ENCODE data around the gene CDC42BPG.
"Not testable (repeated sequence)": the region's sequence is repeated elsewhere in the genome, so short reads cannot be mapped to it uniquely, and the experiment has no call there.

The CDC42BPG gene

GRCh38 chr11:64833198-64833502, 11.3 kb downstream of the CDC42BPG start:
- no peak for DNase-seq

- DNase-seq: no peak
Observed at GRCh38 chr11:64832467-64833197, 11.8 kb downstream of the CDC42BPG start.

DNA sequence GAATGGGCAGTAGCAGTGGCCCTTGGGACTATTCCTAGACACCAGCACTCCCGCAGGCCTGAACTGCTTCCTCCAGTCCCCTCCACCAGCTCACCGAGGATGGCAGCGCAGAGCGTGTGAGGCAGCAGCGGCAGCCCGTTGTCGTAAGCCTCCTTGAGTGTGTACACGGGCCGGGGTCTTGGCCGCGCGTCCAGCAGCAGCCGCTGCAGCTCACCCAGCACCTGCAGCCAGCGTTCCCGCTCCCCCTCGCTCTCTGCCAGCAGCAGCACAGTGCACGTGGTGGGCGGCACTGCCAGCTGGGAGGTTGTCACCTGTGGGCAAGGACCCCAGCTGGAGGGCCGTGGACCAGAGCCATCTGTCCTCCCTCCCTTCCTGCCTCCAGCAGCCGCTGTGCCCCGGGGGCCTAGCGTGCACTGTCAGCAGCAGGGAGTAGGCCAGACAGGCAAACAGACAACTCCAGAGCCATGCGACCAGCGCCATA, 13.0 kb downstream of the CDC42BPG start:
- DNase-seq: no peak

DNA sequence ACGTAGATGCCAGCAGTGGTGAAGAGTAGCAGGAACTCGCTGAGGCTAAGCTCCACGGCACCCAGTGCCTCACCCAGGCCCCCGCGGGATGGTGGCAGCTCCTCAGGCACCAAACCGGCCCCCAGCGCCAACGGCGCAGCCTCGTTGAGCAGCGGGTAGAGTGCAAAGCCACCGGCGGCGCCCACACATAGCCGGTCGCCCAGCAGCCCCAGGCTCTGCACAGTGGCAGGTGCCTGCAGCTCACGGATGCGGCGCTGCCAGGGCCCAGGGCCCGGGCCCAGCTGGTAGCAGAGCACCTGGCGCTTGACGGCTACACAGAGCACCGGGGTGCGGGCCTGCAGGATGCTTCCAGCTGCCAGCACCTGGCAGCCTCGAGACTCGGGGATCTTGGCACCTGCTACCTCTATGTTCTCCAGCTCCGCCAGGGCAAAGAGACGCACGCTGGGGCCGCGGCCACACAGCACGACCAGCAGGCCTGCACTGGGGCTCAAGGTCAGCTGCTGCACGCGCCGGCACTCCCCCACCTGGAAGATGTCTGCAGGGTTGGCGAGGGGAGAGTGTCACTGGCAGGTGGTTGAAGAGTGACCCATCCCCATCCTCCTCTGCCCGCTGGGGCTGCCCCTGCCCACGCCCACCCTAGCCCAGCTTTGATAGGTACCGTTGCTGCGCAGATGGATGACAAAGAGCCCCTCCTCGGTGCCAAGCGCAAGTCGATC, 14.8 kb downstream of the CDC42BPG start:
- DNase-seq: no peak

- DNase-seq: no peak
Observed at GRCh38 chr11:64827451-64827839, 17.0 kb downstream of the CDC42BPG start.

DNA sequence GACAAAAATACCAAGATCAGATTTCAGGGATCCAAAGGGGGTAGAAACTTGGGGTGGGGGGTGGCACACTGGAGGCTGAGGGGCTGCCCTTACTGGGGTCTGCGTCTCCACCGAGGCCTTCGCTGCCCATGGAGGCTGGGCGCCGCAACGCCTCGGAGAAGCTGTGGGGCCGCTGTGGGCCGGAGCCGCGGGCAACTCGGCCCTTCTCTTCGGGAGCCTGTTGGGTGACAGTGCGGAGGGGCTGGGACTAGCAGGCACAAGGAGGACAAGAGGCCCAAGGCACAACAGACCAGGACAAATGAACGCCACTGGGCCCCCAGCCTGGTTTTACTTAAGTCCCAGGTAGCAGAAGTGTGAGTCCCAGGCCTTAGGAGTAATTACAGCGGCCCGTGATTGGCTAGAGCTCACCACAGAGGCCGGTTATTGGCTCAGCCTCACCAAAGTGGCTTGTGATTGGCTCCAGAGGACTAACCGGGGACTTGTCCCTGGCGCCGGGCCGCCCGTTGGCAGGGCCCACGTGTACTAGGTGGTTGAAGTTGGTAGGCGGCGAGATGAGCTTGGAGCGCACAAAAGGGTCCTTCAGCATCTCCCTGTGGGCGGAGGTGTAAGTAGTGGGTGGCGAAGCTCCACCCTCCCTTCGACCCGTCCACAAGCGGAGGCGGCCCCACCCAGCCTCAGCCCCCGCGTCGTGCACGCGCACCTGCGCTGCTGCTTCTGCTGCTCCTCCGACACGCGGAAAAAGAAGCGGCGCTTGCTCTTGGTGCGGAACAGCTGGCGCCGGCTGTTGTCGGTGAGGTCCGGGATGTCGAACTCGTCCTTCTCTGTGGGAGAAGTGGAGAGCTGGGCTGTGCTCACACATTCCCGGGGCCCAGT, 17.6 kb downstream of the CDC42BPG start:
- DNase-seq: no peak

DNA sequence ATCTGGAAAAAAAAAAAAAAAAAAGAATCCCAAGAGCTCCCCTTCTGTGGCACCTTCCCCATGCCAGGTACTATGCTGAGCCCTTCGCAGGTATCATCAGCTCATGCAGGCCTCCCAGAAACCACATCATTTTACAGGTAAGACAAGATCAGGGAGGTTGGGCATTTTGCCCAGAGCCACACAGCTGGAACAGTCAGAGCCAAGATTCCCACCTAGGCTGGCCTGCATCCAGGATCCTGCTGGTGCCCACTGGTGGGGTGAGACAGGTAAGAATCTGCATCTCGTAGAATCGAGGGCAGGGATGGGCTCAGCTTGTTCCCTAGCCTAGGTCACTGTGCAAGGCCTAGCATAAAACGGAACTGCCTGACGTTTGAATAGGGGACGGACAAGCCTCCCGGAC, 18.4 kb downstream of the CDC42BPG start:
- no peak for DNase-seq

DNA sequence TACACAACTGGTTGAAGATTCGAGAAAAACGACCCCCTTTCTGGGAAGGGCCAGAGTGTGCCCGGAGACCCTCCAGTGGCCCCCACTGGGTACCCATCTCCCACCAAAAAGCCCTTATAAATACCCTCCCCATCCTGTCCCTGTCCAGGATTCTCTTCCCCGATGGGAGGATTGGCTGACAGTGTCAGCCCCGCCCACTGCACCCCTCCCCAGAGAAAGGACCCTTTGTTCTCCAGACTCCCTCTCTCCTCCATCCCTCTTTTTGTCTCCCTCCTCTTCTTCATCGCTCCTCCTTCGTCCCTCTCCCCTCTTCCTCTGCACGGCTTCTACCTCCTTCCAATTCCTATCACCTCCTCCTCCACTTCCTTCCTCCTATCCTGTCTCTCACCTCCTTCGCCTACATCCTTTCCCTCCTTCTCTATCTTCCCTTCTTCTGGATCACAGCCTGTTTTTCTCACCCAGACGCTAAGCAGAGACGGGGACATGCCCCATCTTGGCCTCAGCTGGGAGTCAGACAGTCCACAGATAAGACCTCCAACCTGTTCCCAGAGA, 20.8 kb downstream of the CDC42BPG start:
- no peak for DNase-seq

DNA sequence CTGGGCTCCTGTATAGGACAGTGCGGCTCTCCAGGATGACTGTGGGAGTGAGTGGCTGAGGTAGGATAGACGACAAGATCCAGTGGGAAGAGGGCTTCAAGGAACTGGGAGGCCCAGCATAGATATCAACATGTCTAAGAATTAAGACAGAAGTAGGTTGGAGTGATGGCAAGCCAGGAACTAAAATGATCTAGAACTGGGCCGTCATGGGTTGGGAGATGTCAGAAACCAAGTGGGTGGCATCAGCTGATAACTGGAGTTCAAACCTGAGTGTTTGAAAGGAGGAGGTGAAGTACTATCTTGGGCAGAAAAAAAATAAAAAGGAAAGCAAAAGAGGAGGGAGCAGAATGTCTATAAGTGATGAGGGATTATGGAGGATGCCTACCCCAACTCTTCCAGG, 27.0 kb downstream of the CDC42BPG start:
- no peak for DNase-seq

- DNase-seq: not testable (repeated sequence)
Observed at GRCh38 chr11:64815433-64815832, 29.0 kb downstream of the CDC42BPG start.

DNA sequence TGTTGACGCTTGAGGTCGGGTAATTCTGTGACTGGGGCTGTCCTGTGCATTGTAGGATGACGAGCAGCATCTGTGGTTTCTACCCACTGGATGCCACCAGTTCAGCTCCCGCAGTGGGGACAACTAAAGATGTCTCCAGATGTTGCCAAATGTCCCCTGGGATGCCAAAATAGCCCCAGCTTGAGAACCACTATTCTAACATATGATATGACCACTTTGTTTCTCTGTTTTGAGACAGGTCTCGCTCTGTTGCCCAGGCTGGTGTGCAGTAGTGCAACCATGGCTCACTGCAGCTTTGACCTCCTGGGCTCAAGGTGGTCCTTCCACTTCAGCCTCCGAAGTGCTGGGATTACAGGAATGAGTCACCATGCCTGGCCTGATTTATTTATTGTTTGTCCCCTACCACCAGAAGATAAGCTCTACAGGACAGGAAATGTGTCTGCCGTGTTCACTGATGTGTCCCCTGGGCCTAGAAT, 29.7 kb downstream of the CDC42BPG start:
- no peak for DNase-seq

GRCh38 chr11:64813826-64814225, 30.6 kb downstream of the CDC42BPG start:
- DNase-seq: no peak

GRCh38 chr11:64810891-64811272, 33.6 kb downstream of the CDC42BPG start:
- peak; percentile 28 for DNase-seq

DNA sequence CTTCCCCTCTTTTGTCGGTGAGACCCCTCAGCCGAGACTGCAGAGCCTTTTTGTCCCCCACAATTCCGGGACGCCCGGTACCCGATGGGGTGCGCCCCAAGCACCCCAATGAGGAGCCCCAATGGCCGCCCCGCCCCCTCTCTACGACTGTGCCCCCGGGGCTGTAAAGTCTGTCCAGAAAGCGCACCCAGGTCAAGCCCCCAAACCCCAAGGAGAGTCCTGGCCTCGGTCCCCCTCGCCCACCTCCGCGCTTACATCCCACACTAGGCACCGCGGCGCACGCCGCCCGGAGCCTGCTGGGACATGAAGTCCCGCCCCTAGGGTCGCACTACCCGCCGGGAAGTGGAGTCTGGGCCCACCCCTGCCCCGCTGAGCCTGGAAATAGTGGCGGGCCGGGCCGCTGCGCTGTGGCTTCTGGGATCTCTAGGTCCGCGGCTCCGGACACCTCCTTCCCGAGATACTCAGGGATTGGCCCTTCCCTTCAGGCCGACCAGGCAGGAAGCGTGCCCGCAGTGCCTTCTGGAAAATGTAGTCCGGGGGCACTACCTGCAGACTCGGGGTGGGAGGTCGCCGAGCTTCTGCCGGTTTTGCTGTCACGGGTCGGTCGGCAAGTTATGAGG, 34.1 kb downstream of the CDC42BPG start, which contains the start of gene MEN1:
Gene MEN1 (minus strand): TSS at position 281 of the 620 bp plus-strand sequence. CDS start 442 bp downstream, outside the sequence.
- DNase-seq: peak; percentile 59

DNA sequence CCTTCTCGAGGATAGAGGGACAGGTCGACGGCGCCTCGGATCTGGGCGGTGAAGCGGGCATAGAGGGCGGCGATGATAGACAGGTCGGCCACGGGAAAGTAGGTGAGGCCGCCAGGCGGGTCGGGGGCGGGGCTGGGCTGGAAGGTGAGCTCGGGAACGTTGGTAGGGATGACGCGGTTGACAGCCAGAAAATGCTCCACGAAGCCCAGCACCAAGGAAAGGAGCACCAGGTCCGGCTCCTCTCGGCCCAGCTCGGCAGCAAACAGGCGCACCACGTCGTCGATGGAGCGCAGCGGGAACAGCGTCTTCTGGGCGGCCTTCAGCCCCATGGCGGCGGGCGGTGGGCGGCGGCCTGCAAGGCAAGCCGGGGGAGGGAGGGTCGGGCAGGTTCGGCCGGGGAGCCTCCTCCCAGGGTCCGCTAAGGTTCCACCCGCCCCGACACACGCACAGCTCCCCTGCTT, 34.6 kb downstream of the CDC42BPG start:
- DNase-seq: peak; percentile 15

DNA sequence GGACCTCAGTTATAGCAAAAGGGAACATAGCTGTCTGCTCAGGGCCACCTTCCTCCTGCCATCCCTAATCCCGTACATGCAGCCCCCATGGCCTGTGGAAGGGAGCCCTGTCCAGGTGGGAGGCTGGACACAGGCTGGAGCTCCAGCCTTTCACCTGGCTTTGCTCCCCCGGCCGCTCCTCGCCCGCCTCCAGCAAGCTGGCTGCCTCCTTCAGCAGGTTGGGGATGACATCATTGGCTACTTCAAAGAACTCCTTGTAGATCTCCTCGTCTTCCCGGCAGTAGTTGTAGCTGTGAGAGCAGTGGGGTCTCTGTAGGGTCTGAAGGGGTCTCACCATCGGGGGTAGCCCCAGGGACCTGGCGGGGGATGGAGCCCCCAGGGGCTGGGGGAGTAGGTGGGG, 39.0 kb downstream of the CDC42BPG start:
- DNase-seq: no peak

DNA sequence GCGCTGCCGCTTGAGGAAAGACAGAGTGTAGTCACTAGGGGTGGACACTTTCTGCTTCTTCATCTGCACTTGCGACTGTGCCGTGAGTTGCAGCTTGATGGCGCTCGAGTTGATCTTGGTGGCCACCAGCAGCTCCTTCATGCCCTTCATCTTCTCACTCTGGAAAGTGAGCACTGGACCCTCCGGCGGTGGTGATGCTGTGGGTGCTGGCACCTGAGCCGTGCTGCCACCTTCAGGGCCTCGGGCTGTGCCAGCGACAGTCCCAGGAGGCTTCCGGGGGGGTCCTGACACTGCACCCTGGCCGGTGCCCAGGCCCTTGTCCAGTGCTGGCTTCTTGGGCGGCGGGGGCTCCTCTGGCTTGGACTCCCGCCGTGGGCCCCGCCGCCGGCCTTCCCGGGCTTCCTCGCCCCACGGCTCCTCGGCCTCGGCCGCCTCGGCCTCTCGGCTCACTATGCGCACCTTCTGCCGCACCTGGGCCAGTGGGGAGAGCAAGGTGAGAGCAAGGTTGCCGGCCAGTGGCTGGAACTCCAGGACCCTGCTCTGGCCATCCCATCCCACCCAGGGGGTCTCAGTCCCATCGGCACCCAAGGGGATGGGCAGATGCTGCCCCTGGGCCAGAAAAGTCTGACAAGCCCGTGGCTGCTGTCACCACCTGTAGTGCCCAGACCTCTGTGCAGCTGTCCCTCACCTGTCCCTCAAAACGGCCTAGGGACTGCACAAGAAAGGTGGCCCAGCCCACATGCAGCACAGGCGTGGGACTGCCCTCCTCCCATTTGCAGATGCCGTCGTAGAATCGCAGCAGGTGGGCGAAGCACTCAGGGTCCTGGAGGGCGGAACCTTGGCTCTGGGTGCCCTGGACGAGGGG, 39.9 kb downstream of the CDC42BPG start:
- no peak for DNase-seq

DNA sequence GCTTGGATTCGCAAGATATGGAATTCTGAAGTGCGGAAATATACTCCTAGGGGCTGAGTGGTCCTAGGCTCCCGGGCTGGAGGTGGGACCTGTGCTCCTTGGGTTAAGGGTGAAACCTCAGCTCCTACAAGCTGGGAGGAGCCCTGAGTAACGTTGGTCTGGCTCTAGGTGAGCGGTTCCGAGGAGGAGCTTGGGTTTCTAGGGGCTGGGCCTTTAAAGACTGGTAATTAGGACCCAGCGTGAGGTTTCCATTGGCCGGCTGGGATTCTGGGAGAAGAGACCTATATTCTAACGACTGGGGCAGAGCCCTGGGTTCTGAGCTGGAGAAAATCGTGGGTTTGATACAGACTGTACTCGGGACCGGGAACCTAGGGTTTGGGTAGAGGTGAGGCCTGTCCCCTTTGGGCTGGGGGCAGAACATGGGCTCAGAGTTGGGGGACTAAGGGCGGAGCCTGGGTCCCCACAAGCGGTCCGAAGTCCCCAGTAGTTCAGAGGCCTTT, 40.6 kb downstream of the CDC42BPG start:
- no peak for DNase-seq

DNA sequence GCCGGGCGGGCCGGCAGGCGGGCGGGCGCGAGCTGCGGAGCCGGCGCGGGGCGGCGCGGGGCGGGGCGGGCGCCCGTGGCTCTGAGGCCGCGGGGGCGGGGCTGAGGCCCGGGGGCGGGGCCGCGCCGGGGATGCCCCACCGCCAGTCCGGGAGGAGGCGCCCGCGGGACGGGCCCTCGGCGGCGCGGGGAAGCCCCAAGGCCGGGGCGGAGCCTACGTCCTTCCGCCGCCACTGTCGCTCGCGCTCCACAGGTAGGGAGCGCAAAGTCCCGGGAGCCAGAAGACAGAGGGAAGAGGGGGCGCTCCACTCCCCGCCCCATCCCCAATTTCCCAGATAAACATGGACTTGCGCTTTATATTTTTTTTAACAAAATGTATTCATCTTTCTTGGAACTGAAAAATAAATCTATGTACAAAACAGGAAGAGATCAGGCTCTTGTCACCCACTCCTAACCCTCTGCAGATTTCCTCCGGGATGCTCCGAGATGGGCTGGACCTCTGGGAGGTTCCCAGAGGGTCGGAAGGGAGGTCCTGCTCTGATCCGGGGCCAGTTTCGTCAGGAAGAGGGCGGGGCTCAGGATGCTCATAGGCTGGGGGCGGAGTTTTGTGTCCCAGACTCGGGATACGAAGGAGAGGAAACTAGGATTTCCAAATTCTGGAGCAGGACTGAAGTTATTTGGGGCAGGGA, 41.2 kb downstream of the CDC42BPG start, which contains the start of gene MAP4K2:
Gene MAP4K2 (minus strand): TSS at position 57 of the 688 bp plus-strand sequence. CDS start 65 bp downstream, outside the sequence.
- DNase-seq: peak; percentile 85

Measured in T-helper 9 cell (primary cell).